IMR-90 (cell line): Measurements from ENCODE around the gene PLA2G3. TPM values are rescaled to one million over a fixed set of nuclear protein-coding genes. Genes with fewer than 3 reads are reported as not detected.

Experiments
- ATAC-seq: fragments of 200-7000 bp; cut with Tn5 transposase; 2 replicates; pipeline ENCODE4 v1.9.1; 2020; ENCODE audit warnings: low read depth, mild to moderate bottlenecking, moderate library complexity
- BruUV-seq: library from RNA; stranded (reverse); fragments of 400-500 nt; replicated peaks from 2 replicates; lab custom pipeline; 2021; lab: Mats Ljungman, UMichigan
- CTCF ChIA-PET: fragments of 300-600 bp; formaldehyde crosslinking; extraction: SDS; loops from one replicate; lab custom pipeline; 2021; ENCODE audit warnings: antibody characterized with exemption; lab: Yijun Ruan, JAX
- POLR2A ChIA-PET: fragments of 300-600 bp; sonication (Branson Sonifier 250); formaldehyde crosslinking; loops from one replicate; lab custom pipeline; 2022; ENCODE audit warnings: antibody characterized with exemption; ENCODE audit not compliant: unreplicated experiment; lab: Charles Lee
- DNase-seq: peaks from one replicate; pipeline ENCODE4 v3.0.0; 2013
- H2AFZ ChIP-seq: replicated peaks from 2 replicates; pipeline ENCODE3; 2013; ENCODE audit warnings: low read length, mild to moderate bottlenecking; ENCODE audit not compliant: poor library complexity
- H2AK5ac ChIP-seq: 2 replicates; pipeline ENCODE4 v1.6.1; 2013; ENCODE audit warnings: low read depth, low read length, inconsistent platforms
- H2AK9ac ChIP-seq: replicated peaks from 2 replicates; pipeline ENCODE3; 2013; ENCODE audit warnings: mild to moderate bottlenecking, low read depth, low read length, moderate library complexity; ENCODE audit not compliant: poor library complexity
- H2BK120ac ChIP-seq: 2 replicates; pipeline ENCODE4 v1.6.1; 2013; ENCODE audit warnings: low read depth, low read length, inconsistent platforms
- H2BK15ac ChIP-seq: 3 replicates; pipeline ENCODE4 v1.6.1; 2013; ENCODE audit warnings: low read depth, low read length, inconsistent platforms
- H2BK20ac ChIP-seq: 2 replicates; pipeline ENCODE4 v1.6.1; 2013; ENCODE audit warnings: low read depth, mild to moderate bottlenecking, inconsistent platforms, low read length, moderate library complexity
- H2BK5ac ChIP-seq: 2 replicates; pipeline ENCODE4 v1.6.1; 2013; ENCODE audit warnings: mild to moderate bottlenecking, low read depth, low read length, inconsistent platforms; ENCODE audit not compliant: poor library complexity, severe bottlenecking
- H3K14ac ChIP-seq: replicated peaks from 2 replicates; pipeline ENCODE4 v1.6.1; 2013; ENCODE audit warnings: low read depth, low read length, inconsistent platforms
- H3K18ac ChIP-seq: 2 replicates; pipeline ENCODE4 v1.6.1; 2013; ENCODE audit warnings: low read depth, low read length, control low read depth
- H3K23ac ChIP-seq: 2 replicates; pipeline ENCODE4 v1.6.1; 2013; ENCODE audit warnings: low read depth, low read length, inconsistent platforms
- H3K27ac ChIP-seq: 2 replicates; pipeline ENCODE4 v1.5.1; 2013; ENCODE audit warnings: mild to moderate bottlenecking, control low read depth, low read length; ENCODE audit not compliant: insufficient read depth
- H3K27me3 ChIP-seq: 2 replicates; pipeline ENCODE4 v1.6.1; 2013; ENCODE audit warnings: low read length; ENCODE audit not compliant: control insufficient read depth, insufficient read depth
- H3K36me3 ChIP-seq: 2 replicates; pipeline ENCODE4 v1.6.1; 2013; ENCODE audit warnings: low read length, mixed read lengths; ENCODE audit not compliant: control insufficient read depth, insufficient read depth
- H3K4ac ChIP-seq: 2 replicates; pipeline ENCODE4 v1.6.1; 2013; ENCODE audit warnings: low read depth, low read length, inconsistent platforms
- H3K4me1 ChIP-seq: 2 replicates; pipeline ENCODE4 v1.6.1; 2013; ENCODE audit warnings: low read length, mixed read lengths; ENCODE audit not compliant: control insufficient read depth, insufficient read depth
- H3K4me2 ChIP-seq: 2 replicates; pipeline ENCODE4 v1.6.1; 2013; ENCODE audit warnings: low read depth, mild to moderate bottlenecking, control low read depth, low read length, moderate library complexity
- H3K4me3 ChIP-seq: 2 replicates; pipeline ENCODE4 v1.5.1; 2013; ENCODE audit warnings: low read depth, mild to moderate bottlenecking, control low read depth, low read length, moderate library complexity; ENCODE audit not compliant: insufficient read depth
- H3K56ac ChIP-seq: 2 replicates; pipeline ENCODE4 v1.6.1; 2013; ENCODE audit warnings: low read length, inconsistent platforms; ENCODE audit not compliant: insufficient read depth; ENCODE audit errors: extremely low read depth
- H3K79me1 ChIP-seq, 2 experiments: 2 replicates each; pipeline ENCODE4 v1.6.1; 2013; ENCODE audit warnings: low read length in 2 of 2, inconsistent platforms in 1 of 2, low read depth in 1 of 2
- H3K9ac ChIP-seq: 2 replicates; pipeline ENCODE4 v1.6.1; 2013; ENCODE audit warnings: low read depth, low read length, control low read depth
- H3K9me1 ChIP-seq: 2 replicates; pipeline ENCODE4 v1.6.1; 2013; ENCODE audit warnings: low read length, inconsistent platforms; ENCODE audit not compliant: insufficient read depth
- H3K9me3 ChIP-seq: 2 replicates; pipeline ENCODE4 v1.6.1; 2013; ENCODE audit warnings: low read length; ENCODE audit not compliant: control insufficient read depth, insufficient read depth
- H4K20me1 ChIP-seq: 2 replicates; pipeline ENCODE4 v1.6.1; 2013; ENCODE audit warnings: low read length, inconsistent platforms; ENCODE audit not compliant: insufficient read depth
- H4K5ac ChIP-seq: 2 replicates; pipeline ENCODE4 v1.6.1; 2013; ENCODE audit warnings: mild to moderate bottlenecking, low read depth, low read length, control low read depth
- H4K8ac ChIP-seq, 2 experiments: 2 replicates each; pipeline ENCODE4 v1.6.1; 2013; ENCODE audit warnings: low read depth in 2 of 2, low read length in 2 of 2, control low read depth in 1 of 2, inconsistent platforms in 1 of 2
- H4K91ac ChIP-seq: 2 replicates; pipeline ENCODE4 v1.6.1; 2013; ENCODE audit warnings: low read depth, low read length, inconsistent platforms; ENCODE audit not compliant: insufficient read depth
- BHLHE40 ChIP-seq: fragments of 150-350 bp; IDR thresholded peaks from 2 replicates; pipeline ENCODE4 v1.6.1; 2016; ENCODE audit warnings: mild to moderate bottlenecking, low read depth, low read length
- CEBPB ChIP-seq: IDR thresholded peaks from 2 replicates; pipeline ENCODE4 v1.6.1; 2012; ENCODE audit warnings: low read depth, low read length, improper control_type of control experiment
- CHD1 ChIP-seq: IDR thresholded peaks from 2 replicates; pipeline ENCODE4 v1.6.1; 2012; ENCODE audit warnings: low read depth, low read length, improper control_type of control experiment
- FOS ChIP-seq: fragments of 150-350 bp; IDR thresholded peaks from 2 replicates; pipeline ENCODE4 v1.6.1; 2016; ENCODE audit warnings: low read depth, low read length
- MAFK ChIP-seq: IDR thresholded peaks from 2 replicates; pipeline ENCODE4 v1.6.1; 2012; ENCODE audit warnings: low read depth, low read length, improper control_type of control experiment
- MAZ ChIP-seq: IDR thresholded peaks from 2 replicates; pipeline ENCODE4 v1.6.1; 2012; ENCODE audit warnings: low read depth, mild to moderate bottlenecking, low read length, improper control_type of control experiment, moderate library complexity, borderline replicate concordance
- MXI1 ChIP-seq: IDR thresholded peaks from 2 replicates; pipeline ENCODE4 v1.6.1; 2012; ENCODE audit warnings: low read depth, mild to moderate bottlenecking, low read length, moderate library complexity, borderline replicate concordance
- NFE2L2 ChIP-seq: fragments of 150-350 bp; IDR thresholded peaks from 2 replicates; pipeline ENCODE4 v1.6.1; 2016; ENCODE audit warnings: low read depth, mild to moderate bottlenecking, low read length
- POLR2A ChIP-seq: IDR thresholded peaks from 2 replicates; pipeline ENCODE4 v1.6.1; 2012; ENCODE audit warnings: mild to moderate bottlenecking, low read depth, low read length
- RAD21 ChIP-seq: IDR thresholded peaks from 2 replicates; pipeline ENCODE4 v1.6.1; 2012; ENCODE audit warnings: low read length, improper control_type of control experiment
- RCOR1 ChIP-seq: IDR thresholded peaks from 2 replicates; pipeline ENCODE4 v1.6.1; 2012; ENCODE audit warnings: mild to moderate bottlenecking, low read length, improper control_type of control experiment; ENCODE audit not compliant: insufficient replicate concordance
- RFX5 ChIP-seq: IDR thresholded peaks from 2 replicates; pipeline ENCODE4 v1.8.0; 2012; ENCODE audit warnings: low read depth, mild to moderate bottlenecking, low read length, moderate library complexity
- SMC3 ChIP-seq: fragments of 150-350 bp; IDR thresholded peaks from 2 replicates; pipeline ENCODE4 v1.6.1; 2016; ENCODE audit warnings: low read depth, mild to moderate bottlenecking, antibody characterized with exemption, low read length, moderate library complexity
- WGBS, 2 experiments: methylation state at CpG; one replicate each; pipeline versions ENCODE4 v1.1.5 to v1.1.7; 2013; ENCODE audit warnings: missing lambda C conversion rate in 2 of 2; ENCODE audit not compliant: insufficient read length in 1 of 2; ENCODE audit errors: extremely low coverage in 2 of 2; 5-methylcytosine and 5-hydroxymethylcytosine counted together
- dilution Hi-C: fragments of 300-500 bp; cut with HindIII; formaldehyde crosslinking; loops from one replicate; pipeline ENCODE4 v1.14.3; 2018; ENCODE audit warnings: low sequenced_read_pairs; ENCODE audit not compliant: unreplicated experiment
- in situ Hi-C: fragments of 300-500 bp; cut with MboI; formaldehyde crosslinking; loops from 3 replicates; pipeline ENCODE4 v1.14.3; 2019; ENCODE audit warnings: low sequenced_read_pairs, inconsistent platforms, mixed read lengths
- intact Hi-C: fragments of 100-400 bp; cut with micrococcal nuclease; formaldehyde crosslinking; loops from 2 replicates; pipeline ENCODE4 v1.10.0; 2022
- polyA plus RNA-seq, 3 experiments: library from polyadenylated mRNA; depleted of rRNA; stranded (reverse); fragments of >200 nt; gene quantifications; 2 replicates each; pipeline ENCODE4 v1.2.3, GENCODE V29; 2012; ENCODE audit warnings: low replicate concordance in 1 of 3
- total RNA-seq: library from RNA; depleted of rRNA; stranded (reverse); fragments of >200 nt; gene quantifications from 2 replicates; pipeline ENCODE4 v1.2.3, GENCODE V29; 2012
- TF ChIP-seq, protein P1 (sequence below): fragments of 150-350 bp; IDR thresholded peaks from 2 replicates; pipeline ENCODE4 v1.6.1; 2017; ENCODE audit warnings: mild to moderate bottlenecking, antibody characterized with exemption, low read length, low read depth
- TF ChIP-seq, protein P2 (sequence below): fragments of 150-350 bp; IDR thresholded peaks from 2 replicates; pipeline ENCODE4 v1.6.1; 2016; ENCODE audit warnings: low read depth, mild to moderate bottlenecking, low read length, moderate library complexity, borderline replicate concordance
- TF ChIP-seq, protein P3 (sequence below): conservative IDR thresholded peaks from 2 replicates; pipeline ENCODE4 v1.5.1; 2012; ENCODE audit warnings: mild to moderate bottlenecking, low read depth, low read length, improper control_type of control experiment

Gene PLA2G3
- total and polyA plus RNA-seq, 2 of the 4 experiments (the other 2 are of a cell fraction), result under 0.01 to 0.12 TPM

GRCh38 chr22:31143537-31143936 lies 3.2 kb upstream of the PLA2G3 start:
- peaks cover 4% of the 10 kb centered on the region; the same call in 1 of the 2 replicates for H3K9me3 ChIP-seq
- H3K4me2 ChIP-seq, result no peak overlapping the region
- H3K18ac ChIP-seq, result no peak overlapping the region
- H4K91ac ChIP-seq, result no peak overlapping the region
- 0 out of 2 replicates have a peak, but pooled peaks cover 5% of the 10 kb centered on the region for H3K9me1 ChIP-seq
- POLR2A ChIA-PET, result interaction anchor here (0.6 kb wide), 1 partner anchor 192 kb away, joined by 3 read pairs; no protein-coding TSS in a partner anchor
- H3K14ac ChIP-seq, result no peak overlapping the region
- H3K27ac ChIP-seq, result no peak overlapping the region
- H2AK9ac ChIP-seq, result no peak overlapping the region
- H3K4me1 ChIP-seq, result peaks cover 2% of the 10 kb centered on the region
- peak overlapping the region; percentile 54; the same call in 1 of the 2 replicates for H2BK20ac ChIP-seq
- no peak for DNase-seq
- no peak overlapping the region for H2AFZ ChIP-seq
- H2BK5ac ChIP-seq, result no peak overlapping the region
- no peak overlapping the region for H3K4me3 ChIP-seq
- H3K23ac ChIP-seq, result no peak overlapping the region
- WGBS, 2 experiments, result 54% methylated on average over 3 of the region's 3 CpGs; no CpG with 5 or more reads in 1 of the 2 experiments
- no TSS peak for BruUV-seq
- no peaks in the 10 kb centered on the region for H3K79me1 ChIP-seq
- H4K5ac ChIP-seq, result no peak overlapping the region
- H3K27me3 ChIP-seq, result peaks cover 24% of the 10 kb centered on the region
- dilution Hi-C loops, result no loop called here
- intact Hi-C loops, result no loop called here
- H2BK120ac ChIP-seq, result no peak overlapping the region
- no peak overlapping the region for H3K56ac ChIP-seq
- H3K36me3 ChIP-seq, result no peaks in the 10 kb centered on the region
- in situ Hi-C loops, result no loop called here
- no peak overlapping the region for H2AK5ac ChIP-seq
- TF ChIP-seq, protein P1, sequence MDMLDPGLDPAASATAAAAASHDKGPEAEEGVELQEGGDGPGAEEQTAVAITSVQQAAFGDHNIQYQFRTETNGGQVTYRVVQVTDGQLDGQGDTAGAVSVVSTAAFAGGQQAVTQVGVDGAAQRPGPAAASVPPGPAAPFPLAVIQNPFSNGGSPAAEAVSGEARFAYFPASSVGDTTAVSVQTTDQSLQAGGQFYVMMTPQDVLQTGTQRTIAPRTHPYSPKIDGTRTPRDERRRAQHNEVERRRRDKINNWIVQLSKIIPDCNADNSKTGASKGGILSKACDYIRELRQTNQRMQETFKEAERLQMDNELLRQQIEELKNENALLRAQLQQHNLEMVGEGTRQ, result no peak
- no peak for TF ChIP-seq BHLHE40
- TF ChIP-seq, protein P2, sequence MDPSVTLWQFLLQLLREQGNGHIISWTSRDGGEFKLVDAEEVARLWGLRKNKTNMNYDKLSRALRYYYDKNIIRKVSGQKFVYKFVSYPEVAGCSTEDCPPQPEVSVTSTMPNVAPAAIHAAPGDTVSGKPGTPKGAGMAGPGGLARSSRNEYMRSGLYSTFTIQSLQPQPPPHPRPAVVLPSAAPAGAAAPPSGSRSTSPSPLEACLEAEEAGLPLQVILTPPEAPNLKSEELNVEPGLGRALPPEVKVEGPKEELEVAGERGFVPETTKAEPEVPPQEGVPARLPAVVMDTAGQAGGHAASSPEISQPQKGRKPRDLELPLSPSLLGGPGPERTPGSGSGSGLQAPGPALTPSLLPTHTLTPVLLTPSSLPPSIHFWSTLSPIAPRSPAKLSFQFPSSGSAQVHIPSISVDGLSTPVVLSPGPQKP, result no peak
- no peak for TF ChIP-seq RAD21
- no peak for TF ChIP-seq FOS
- no peak for TF ChIP-seq RCOR1
- TF ChIP-seq POLR2A, result no peak
- TF ChIP-seq RFX5, result no peak
- no peak for TF ChIP-seq CHD1
- no peak for TF ChIP-seq NFE2L2
- TF ChIP-seq CEBPB, result no peak
- TF ChIP-seq, protein P3, sequence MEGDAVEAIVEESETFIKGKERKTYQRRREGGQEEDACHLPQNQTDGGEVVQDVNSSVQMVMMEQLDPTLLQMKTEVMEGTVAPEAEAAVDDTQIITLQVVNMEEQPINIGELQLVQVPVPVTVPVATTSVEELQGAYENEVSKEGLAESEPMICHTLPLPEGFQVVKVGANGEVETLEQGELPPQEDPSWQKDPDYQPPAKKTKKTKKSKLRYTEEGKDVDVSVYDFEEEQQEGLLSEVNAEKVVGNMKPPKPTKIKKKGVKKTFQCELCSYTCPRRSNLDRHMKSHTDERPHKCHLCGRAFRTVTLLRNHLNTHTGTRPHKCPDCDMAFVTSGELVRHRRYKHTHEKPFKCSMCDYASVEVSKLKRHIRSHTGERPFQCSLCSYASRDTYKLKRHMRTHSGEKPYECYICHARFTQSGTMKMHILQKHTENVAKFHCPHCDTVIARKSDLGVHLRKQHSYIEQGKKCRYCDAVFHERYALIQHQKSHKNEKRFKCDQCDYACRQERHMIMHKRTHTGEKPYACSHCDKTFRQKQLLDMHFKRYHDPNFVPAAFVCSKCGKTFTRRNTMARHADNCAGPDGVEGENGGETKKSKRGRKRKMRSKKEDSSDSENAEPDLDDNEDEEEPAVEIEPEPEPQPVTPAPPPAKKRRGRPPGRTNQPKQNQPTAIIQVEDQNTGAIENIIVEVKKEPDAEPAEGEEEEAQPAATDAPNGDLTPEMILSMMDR, result no peak
- TF ChIP-seq MXI1, result no peak
- TF ChIP-seq MAZ, result no peak
- no peak for TF ChIP-seq MAFK
- TF ChIP-seq SMC3, result no peak
- no peak overlapping the region for H4K8ac ChIP-seq
- 0 out of 2 replicates have a peak overlapping the region, but pooled peaks have one; percentile 4 for H3K4ac ChIP-seq
- CTCF ChIA-PET, result interaction anchor here (0.6 to 1.5 kb wide), 3 partner anchors 10 to 224 kb away, joined by 3 to 9 read pairs (median 9); partner anchors contain the start of gene SELENOM
- H4K20me1 ChIP-seq, result no peaks in the 10 kb centered on the region
- H2BK15ac ChIP-seq, result no peak overlapping the region
- no peak overlapping the region for H3K9ac ChIP-seq
- ATAC-seq, result no peak
